K562 (cell line): Measurements from ENCODE around the gene VPS35L. TPM values are rescaled to one million over a fixed set of nuclear protein-coding genes. Genes with fewer than 3 reads are reported as not detected.

ENCODE experiments used
- ATAC-seq: fragments of 200-7000 bp; cut with Tn5 transposase; 3 replicates; pipeline ENCODE4 v1.9.1; 2020; ENCODE audit warnings: moderate library complexity
- BruUV-seq: library from RNA; stranded (reverse); fragments of 400-500 nt; replicated peaks from 2 replicates; lab custom pipeline; 2021; lab: Mats Ljungman, UMichigan
- CTCF ChIA-PET: fragments of 300-600 bp; formaldehyde crosslinking; extraction: SDS; loops from one replicate; lab custom pipeline; 2021; ENCODE audit warnings: low intra/inter-chr PET ratio; lab: Yijun Ruan, JAX
- POLR2A ChIA-PET: fragments of 300-600, 350-650 bp; sonication (Branson Sonifier 250); formaldehyde crosslinking; extraction: SDS; loops from one replicate; lab custom pipeline; 2021; ENCODE audit warnings: antibody characterized with exemption, inconsistent platforms; lab: Yijun Ruan, JAX
- DNase-seq, 4 experiments: peaks; one replicate each; pipeline versions ENCODE4 v3.0.0 to v3.0.0-alpha.2; 2011 to 2018; ENCODE audit warnings: low spot score in 3 of 4, mixed read lengths in 3 of 4; ENCODE audit errors: extremely low read depth in 1 of 4
- FAIRE-seq: peaks from 2 replicates; lab custom pipeline; 2011; peaks lifted over from hg19 to GRCh38; lab: Jason Lieb, UNC
- H2AFZ ChIP-seq: 2 replicates; pipeline ENCODE4 v1.6.0; 2011; ENCODE audit warnings: low read depth, low read length, control low read depth, inconsistent platforms
- H3K27ac ChIP-seq: fragments of 200-600 bp; 3 replicates; pipeline ENCODE4 v1.8.0; 2011; ENCODE audit warnings: low read depth, mild to moderate bottlenecking, control low read depth, inconsistent platforms, low read length, moderate library complexity, mixed read lengths; ENCODE audit errors: extremely low read depth
- H3K27me3 ChIP-seq, 2 experiments: fragments of 300-600 bp in 1 of 2; 2 replicates in 1 of 2; 3 replicates in 1 of 2; pipeline versions ENCODE4 v1.6.0 to v1.8.0; 2011; ENCODE audit warnings: inconsistent platforms in 2 of 2, low read length in 2 of 2, mild to moderate bottlenecking in 1 of 2, mixed read lengths in 1 of 2, moderate library complexity in 1 of 2; ENCODE audit not compliant: control insufficient read depth in 2 of 2, insufficient read depth in 2 of 2
- H3K36me3 ChIP-seq: fragments of 300-600 bp; 3 replicates; pipeline ENCODE4 v1.8.0; 2011; ENCODE audit warnings: mild to moderate bottlenecking, low read length, inconsistent platforms; ENCODE audit not compliant: control insufficient read depth, insufficient read depth
- H3K4me1 ChIP-seq, 2 experiments: fragments of 200-600 bp in 1 of 2; replicated peaks in 1 of 2; 2 replicates in 1 of 2; 3 replicates in 1 of 2; pipeline versions ENCODE4 v1.5.1 to v1.8.0; 2011; ENCODE audit warnings: inconsistent platforms in 2 of 2, low read length in 2 of 2, mild to moderate bottlenecking in 1 of 2, mixed read lengths in 1 of 2, moderate library complexity in 1 of 2; ENCODE audit not compliant: control insufficient read depth in 2 of 2, insufficient read depth in 2 of 2
- H3K4me2 ChIP-seq: 2 replicates; pipeline ENCODE4 v1.6.1; 2011; ENCODE audit warnings: low read length, control low read depth, inconsistent platforms, mixed read lengths; ENCODE audit not compliant: insufficient read depth
- H3K4me3 ChIP-seq: fragments of 200-600 bp; sonication (generic), shearing (Covaris generic); 2 replicates; pipeline ENCODE4 v1.5.1; 2016; ENCODE audit warnings: control low read depth, inconsistent platforms
- H3K79me2 ChIP-seq: fragments of 200-600 bp; 3 replicates; pipeline ENCODE4 v1.8.0; 2011; ENCODE audit warnings: low read length, inconsistent platforms; ENCODE audit not compliant: control insufficient read depth, insufficient read depth
- H3K9ac ChIP-seq, 2 experiments: 2 replicates each; pipeline versions ENCODE4 v1.6.0 to v1.6.1; 2011; ENCODE audit warnings: low read depth in 2 of 2, low read length in 2 of 2, control low read depth in 1 of 2, inconsistent platforms in 1 of 2, mild to moderate bottlenecking in 1 of 2, mixed read lengths in 1 of 2; ENCODE audit not compliant: insufficient read depth in 1 of 2
- H3K9me1 ChIP-seq: one replicate; pipeline ENCODE4 v1.6.0; 2011; ENCODE audit warnings: inconsistent platforms, mild to moderate bottlenecking, low read length, moderate library complexity; ENCODE audit not compliant: control insufficient read depth, insufficient read depth
- H3K9me3 ChIP-seq: replicated peaks from 2 replicates; pipeline ENCODE4 v1.5.1; 2011; ENCODE audit warnings: low read depth, low read length, inconsistent platforms; ENCODE audit not compliant: control insufficient read depth, insufficient read depth
- H4K20me1 ChIP-seq: replicated peaks from 2 replicates; pipeline ENCODE4 v1.6.1; 2011; ENCODE audit warnings: low read length, inconsistent platforms, mixed read lengths; ENCODE audit not compliant: control insufficient read depth, insufficient read depth
- HNRNPUL1 ChIP-seq: fragments of 200-400 bp; formaldehyde crosslinking; IDR thresholded peaks from 2 replicates; pipeline ENCODE4 v1.6.1; 2017; ENCODE audit warnings: low read length
- SIX5 ChIP-seq, 2 experiments: IDR thresholded peaks; 2 replicates each; pipeline ENCODE4 v1.6.1; 2011; ENCODE audit warnings: low read length in 2 of 2, borderline replicate concordance in 1 of 2, low read depth in 1 of 2, mild to moderate bottlenecking in 1 of 2, moderate library complexity in 1 of 2; ENCODE audit not compliant: insufficient read depth in 1 of 2
- ZBTB1 ChIP-seq: sonication (generic); formaldehyde crosslinking; IDR thresholded peaks from 2 replicates; pipeline ENCODE4 v1.8.1; 2023; ENCODE audit warnings: missing genetic modification reagents, low read depth, mild to moderate bottlenecking, borderline replicate concordance
- whole genome bisulfite sequencing: fragments of 100-300 bp; shearing (Covaris generic); methylation state at CpG from one replicate; pipeline ENCODE4 v1.1.6; 2016; ENCODE audit warnings: low coverage, mixed read lengths; ENCODE audit not compliant: insufficient coverage; ENCODE audit errors: missing lambda C conversion rate; 5-methylcytosine and 5-hydroxymethylcytosine counted together
- in situ Hi-C: fragments of 300-500 bp; cut with MboI; formaldehyde crosslinking; loops from 4 replicates; pipeline ENCODE4 v1.15.0; 2018; ENCODE audit warnings: inconsistent platforms, mixed read lengths
- intact Hi-C: fragments of 100-400 bp; cut with micrococcal nuclease; formaldehyde crosslinking; loops from 2 replicates; pipeline ENCODE4 v1.14.2; 2022
- polyA plus RNA-seq, 8 experiments: library from polyadenylated mRNA; depleted of rRNA in 4 of 8; stranded (reverse) in 5 of 8; unstranded in 3 of 8; fragments of >200 nt; fragmentation: Nextera tagmentation in 2 of 8; fragmentation: Illumina TruSeq in 1 of 8; extraction: Ambion mirVana in 2 of 8; extraction: Trizol in 1 of 8; gene quantifications; 2 replicates each; pipeline versions ENCODE4 v1.2.1 to v1.2.3, GENCODE V29; 2011 to 2014; ENCODE audit warnings: inconsistent platforms in 1 of 8, missing spikeins in 1 of 8
- total RNA-seq, 7 experiments: library from RNA; depleted of rRNA in 6 of 7; stranded (reverse); fragments of >200 nt in 6 of 7; fragmentation: Illumina TruSeq in 2 of 7; extraction: Trizol in 2 of 7; gene quantifications; 2 replicates each; pipeline versions ENCODE4 v1.2.1 to v1.2.3, GENCODE V29; 2011 to 2021; ENCODE audit warnings: low replicate concordance in 1 of 7
- TF ChIP-seq, protein P1 (sequence below): fragments of 200-600 bp; sonication (generic); IDR thresholded peaks from one replicate; pipeline ENCODE4 v1.6.1; 2012; ENCODE audit warnings: mild to moderate bottlenecking, low read depth, low read length, inconsistent platforms
- TF ChIP-seq, protein P2 (sequence below): fragments of 450-650 bp; IDR thresholded peaks from 2 replicates; pipeline ENCODE4 v1.6.1; 2016

Gene VPS35L
- total and polyA plus RNA-seq, 9 of the 15 experiments (the other 6 are each of a cell fraction or from before 2014, with no cell fraction given): 10.2 to 30.4 (median 20.1) TPM

DNA sequence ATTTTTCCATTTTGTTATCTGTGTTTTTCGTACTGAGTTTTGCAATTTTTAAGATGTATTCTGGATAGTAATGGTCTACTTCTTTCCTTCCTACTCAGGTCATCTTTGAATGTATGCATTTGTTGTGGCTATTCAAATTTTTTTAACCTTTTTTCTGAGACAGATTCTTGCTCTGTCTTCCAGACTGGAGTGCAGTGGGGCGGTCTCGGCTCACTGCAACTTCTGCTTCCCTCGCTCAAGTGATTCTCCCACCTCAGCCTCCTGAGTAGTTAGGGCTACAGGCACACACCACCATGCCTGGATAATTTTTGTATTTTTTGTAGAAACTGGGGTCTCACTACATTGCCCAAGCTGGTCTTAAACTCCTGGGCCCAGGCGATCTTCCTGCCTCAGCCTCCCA, 33.6 kb downstream of the VPS35L start (continued):
- no peak for TF ChIP-seq SIX5 (IDR thresholded peaks at IDR 0.05; ENCODE audit: borderline replicate concordance in 1 of 2, insufficient read depth in 1 of 2, low read depth in 1 of 2, low read length in 2 of 2)
- TF ChIP-seq ZBTB1 (CRISPR knock-in tag): no peak
- no peak for TF ChIP-seq HNRNPUL1

DNA sequence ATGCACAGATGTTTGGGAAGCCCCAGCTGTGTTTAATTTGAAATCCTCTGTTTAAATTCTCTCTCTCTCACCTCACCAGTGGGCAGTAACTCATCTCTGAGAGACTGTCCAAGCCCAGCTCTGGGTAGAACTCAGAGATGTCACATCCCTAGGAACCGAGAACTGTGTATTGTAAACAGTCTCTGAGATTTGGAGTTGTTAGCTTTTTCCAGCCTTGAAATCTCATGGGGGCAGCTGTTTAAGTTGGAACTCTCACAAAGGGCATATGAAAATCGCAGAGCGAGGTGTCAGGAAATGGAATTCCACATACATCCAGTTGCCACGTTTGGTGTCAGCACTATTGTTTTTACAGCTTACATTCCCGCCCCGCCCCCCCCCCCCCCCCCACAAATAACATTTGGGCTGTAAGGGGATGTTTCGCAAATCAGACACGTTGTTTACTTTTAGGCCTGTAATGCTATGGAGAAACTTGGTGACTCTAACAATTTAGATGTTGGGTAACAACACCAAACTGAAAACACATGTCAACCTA, 34.3 kb downstream of the VPS35L start:
- Histone ChIP-seq H3K9ac (no peak overlapping the region), H3K27me3 (no peaks in the 10 kb centered on the region), H2AFZ (no peak overlapping the region), H3K4me2 (no peak overlapping the region), H3K4me3 (no peak overlapping the region), H3K27ac (no peak overlapping the region), H3K4me1 (no peaks in the 10 kb centered on the region), H3K36me3 (no peaks in the 10 kb centered on the region; the same call in 2 of the 3 replicates), H3K79me2 (no peaks in the 10 kb centered on the region), H3K9me1 (no peaks in the 10 kb centered on the region), H3K9me3 (no peaks in the 10 kb centered on the region), H4K20me1 (no peaks in the 10 kb centered on the region)
- ATAC-seq (no peak), DNase-seq (no peak), FAIRE-seq (no peak)
- intact Hi-C loops (no loop called here), in situ Hi-C loops (loop anchor here (10.0 kb wide), 1 partner anchor 795 kb away; no protein-coding TSS in a partner anchor)
- no TSS peak for BruUV-seq
- CTCF ChIA-PET: no interaction called here
- POLR2A ChIA-PET: interaction anchor here (1.3 kb wide), 1 partner anchor 33 kb away, joined by 3 read pairs; no protein-coding TSS in a partner anchor
- 43% methylated on average over 6 of the region's 8 CpGs for WGBS
- TF ChIP-seq, protein P1, sequence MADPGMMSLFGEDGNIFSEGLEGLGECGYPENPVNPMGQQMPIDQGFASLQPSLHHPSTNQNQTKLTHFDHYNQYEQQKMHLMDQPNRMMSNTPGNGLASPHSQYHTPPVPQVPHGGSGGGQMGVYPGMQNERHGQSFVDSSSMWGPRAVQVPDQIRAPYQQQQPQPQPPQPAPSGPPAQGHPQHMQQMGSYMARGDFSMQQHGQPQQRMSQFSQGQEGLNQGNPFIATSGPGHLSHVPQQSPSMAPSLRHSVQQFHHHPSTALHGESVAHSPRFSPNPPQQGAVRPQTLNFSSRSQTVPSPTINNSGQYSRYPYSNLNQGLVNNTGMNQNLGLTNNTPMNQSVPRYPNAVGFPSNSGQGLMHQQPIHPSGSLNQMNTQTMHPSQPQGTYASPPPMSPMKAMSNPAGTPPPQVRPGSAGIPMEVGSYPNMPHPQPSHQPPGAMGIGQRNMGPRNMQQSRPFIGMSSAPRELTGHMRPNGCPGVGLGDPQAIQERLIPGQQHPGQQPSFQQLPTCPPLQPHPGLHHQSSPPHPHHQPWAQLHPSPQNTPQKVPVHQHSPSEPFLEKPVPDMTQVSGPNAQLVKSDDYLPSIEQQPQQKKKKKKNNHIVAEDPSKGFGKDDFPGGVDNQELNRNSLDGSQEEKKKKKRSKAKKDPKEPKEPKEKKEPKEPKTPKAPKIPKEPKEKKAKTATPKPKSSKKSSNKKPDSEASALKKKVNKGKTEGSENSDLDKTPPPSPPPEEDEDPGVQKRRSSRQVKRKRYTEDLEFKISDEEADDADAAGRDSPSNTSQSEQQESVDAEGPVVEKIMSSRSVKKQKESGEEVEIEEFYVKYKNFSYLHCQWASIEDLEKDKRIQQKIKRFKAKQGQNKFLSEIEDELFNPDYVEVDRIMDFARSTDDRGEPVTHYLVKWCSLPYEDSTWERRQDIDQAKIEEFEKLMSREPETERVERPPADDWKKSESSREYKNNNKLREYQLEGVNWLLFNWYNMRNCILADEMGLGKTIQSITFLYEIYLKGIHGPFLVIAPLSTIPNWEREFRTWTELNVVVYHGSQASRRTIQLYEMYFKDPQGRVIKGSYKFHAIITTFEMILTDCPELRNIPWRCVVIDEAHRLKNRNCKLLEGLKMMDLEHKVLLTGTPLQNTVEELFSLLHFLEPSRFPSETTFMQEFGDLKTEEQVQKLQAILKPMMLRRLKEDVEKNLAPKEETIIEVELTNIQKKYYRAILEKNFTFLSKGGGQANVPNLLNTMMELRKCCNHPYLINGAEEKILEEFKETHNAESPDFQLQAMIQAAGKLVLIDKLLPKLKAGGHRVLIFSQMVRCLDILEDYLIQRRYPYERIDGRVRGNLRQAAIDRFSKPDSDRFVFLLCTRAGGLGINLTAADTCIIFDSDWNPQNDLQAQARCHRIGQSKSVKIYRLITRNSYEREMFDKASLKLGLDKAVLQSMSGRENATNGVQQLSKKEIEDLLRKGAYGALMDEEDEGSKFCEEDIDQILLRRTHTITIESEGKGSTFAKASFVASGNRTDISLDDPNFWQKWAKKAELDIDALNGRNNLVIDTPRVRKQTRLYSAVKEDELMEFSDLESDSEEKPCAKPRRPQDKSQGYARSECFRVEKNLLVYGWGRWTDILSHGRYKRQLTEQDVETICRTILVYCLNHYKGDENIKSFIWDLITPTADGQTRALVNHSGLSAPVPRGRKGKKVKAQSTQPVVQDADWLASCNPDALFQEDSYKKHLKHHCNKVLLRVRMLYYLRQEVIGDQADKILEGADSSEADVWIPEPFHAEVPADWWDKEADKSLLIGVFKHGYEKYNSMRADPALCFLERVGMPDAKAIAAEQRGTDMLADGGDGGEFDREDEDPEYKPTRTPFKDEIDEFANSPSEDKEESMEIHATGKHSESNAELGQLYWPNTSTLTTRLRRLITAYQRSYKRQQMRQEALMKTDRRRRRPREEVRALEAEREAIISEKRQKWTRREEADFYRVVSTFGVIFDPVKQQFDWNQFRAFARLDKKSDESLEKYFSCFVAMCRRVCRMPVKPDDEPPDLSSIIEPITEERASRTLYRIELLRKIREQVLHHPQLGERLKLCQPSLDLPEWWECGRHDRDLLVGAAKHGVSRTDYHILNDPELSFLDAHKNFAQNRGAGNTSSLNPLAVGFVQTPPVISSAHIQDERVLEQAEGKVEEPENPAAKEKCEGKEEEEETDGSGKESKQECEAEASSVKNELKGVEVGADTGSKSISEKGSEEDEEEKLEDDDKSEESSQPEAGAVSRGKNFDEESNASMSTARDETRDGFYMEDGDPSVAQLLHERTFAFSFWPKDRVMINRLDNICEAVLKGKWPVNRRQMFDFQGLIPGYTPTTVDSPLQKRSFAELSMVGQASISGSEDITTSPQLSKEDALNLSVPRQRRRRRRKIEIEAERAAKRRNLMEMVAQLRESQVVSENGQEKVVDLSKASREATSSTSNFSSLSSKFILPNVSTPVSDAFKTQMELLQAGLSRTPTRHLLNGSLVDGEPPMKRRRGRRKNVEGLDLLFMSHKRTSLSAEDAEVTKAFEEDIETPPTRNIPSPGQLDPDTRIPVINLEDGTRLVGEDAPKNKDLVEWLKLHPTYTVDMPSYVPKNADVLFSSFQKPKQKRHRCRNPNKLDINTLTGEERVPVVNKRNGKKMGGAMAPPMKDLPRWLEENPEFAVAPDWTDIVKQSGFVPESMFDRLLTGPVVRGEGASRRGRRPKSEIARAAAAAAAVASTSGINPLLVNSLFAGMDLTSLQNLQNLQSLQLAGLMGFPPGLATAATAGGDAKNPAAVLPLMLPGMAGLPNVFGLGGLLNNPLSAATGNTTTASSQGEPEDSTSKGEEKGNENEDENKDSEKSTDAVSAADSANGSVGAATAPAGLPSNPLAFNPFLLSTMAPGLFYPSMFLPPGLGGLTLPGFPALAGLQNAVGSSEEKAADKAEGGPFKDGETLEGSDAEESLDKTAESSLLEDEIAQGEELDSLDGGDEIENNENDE: no peak
- TF ChIP-seq, protein P2, sequence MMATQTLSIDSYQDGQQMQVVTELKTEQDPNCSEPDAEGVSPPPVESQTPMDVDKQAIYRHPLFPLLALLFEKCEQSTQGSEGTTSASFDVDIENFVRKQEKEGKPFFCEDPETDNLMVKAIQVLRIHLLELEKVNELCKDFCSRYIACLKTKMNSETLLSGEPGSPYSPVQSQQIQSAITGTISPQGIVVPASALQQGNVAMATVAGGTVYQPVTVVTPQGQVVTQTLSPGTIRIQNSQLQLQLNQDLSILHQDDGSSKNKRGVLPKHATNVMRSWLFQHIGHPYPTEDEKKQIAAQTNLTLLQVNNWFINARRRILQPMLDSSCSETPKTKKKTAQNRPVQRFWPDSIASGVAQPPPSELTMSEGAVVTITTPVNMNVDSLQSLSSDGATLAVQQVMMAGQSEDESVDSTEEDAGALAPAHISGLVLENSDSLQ: no peak
